Osteoblast (primary cell): ENCODE data around the gene BCL11B. TPM values are rescaled to one million over a fixed set of nuclear protein-coding genes. Genes with fewer than 3 reads are reported as not detected.

ENCODE experiments used
- DNase-seq: peaks from one replicate; pipeline ENCODE4 v3.0.0; 2011; ENCODE audit warnings: low spot score, mixed read lengths; ENCODE audit not compliant: insufficient read length; ENCODE audit errors: missing footprints
- H2AFZ ChIP-seq: 2 replicates; pipeline ENCODE4 v1.6.0; 2011; ENCODE audit warnings: mild to moderate bottlenecking, low read length
- H3K27ac ChIP-seq: 2 replicates; pipeline ENCODE4 v1.5.1; 2011; ENCODE audit warnings: mild to moderate bottlenecking, low read depth, low read length, moderate library complexity
- H3K27me3 ChIP-seq: 2 replicates; pipeline ENCODE4 v1.6.0; 2012; ENCODE audit warnings: mild to moderate bottlenecking, control low read depth, inconsistent platforms, low read length, moderate library complexity; ENCODE audit not compliant: insufficient read depth
- H3K36me3 ChIP-seq: 2 replicates; pipeline ENCODE4 v1.5.1; 2011; ENCODE audit warnings: mild to moderate bottlenecking, low read length, control low read depth, moderate library complexity; ENCODE audit not compliant: insufficient read depth
- H3K4me1 ChIP-seq: 2 replicates; pipeline ENCODE4 v1.5.1; 2011; ENCODE audit warnings: mild to moderate bottlenecking, low read length, control low read depth, moderate library complexity; ENCODE audit not compliant: insufficient read depth
- H3K4me2 ChIP-seq: 2 replicates; pipeline ENCODE4 v1.6.0; 2011; ENCODE audit warnings: mild to moderate bottlenecking, low read length; ENCODE audit not compliant: insufficient read depth
- H3K4me3 ChIP-seq: fragments of 200-600 bp; sonication (generic); 3 replicates; pipeline ENCODE4 v1.5.1; 2012; ENCODE audit warnings: mild to moderate bottlenecking, low read length, inconsistent platforms; ENCODE audit not compliant: insufficient read depth
- H3K79me2 ChIP-seq: 2 replicates; pipeline ENCODE4 v1.6.0; 2012; ENCODE audit warnings: mild to moderate bottlenecking, low read length, control low read depth, inconsistent platforms; ENCODE audit not compliant: insufficient read depth
- H3K9me3 ChIP-seq: 2 replicates; pipeline ENCODE4 v1.5.1; 2011; ENCODE audit warnings: low read depth, low read length, control low read depth
- H4K20me1 ChIP-seq: 2 replicates; pipeline ENCODE4 v1.6.0; 2012; ENCODE audit warnings: mild to moderate bottlenecking, low read length, control low read depth; ENCODE audit not compliant: insufficient read depth
- CTCF ChIP-seq: IDR thresholded peaks from 2 replicates; pipeline ENCODE4 v1.5.1; 2011; ENCODE audit warnings: mild to moderate bottlenecking, low read depth, low read length, moderate library complexity; ENCODE audit errors: extremely low read depth
- total RNA-seq: library from RNA; depleted of rRNA; stranded (reverse); fragments of >200 nt; gene quantifications from 2 replicates; pipeline ENCODE4 v1.2.3, GENCODE V29; 2012

The BCL11B gene
- total RNA-seq, 1 donor: 0.36 TPM

GRCh38 chr14:99120526-99121318, 151.3 kb downstream of the BCL11B start:
- Histone ChIP-seq H3K36me3 (no peaks in the 10 kb centered on the region), H3K27ac (no peak overlapping the region), H3K79me2 (no peaks in the 10 kb centered on the region), H3K9me3 (no peaks in the 10 kb centered on the region), H3K4me3 (no peak overlapping the region), H2AFZ (no peak overlapping the region), H3K4me1 (no peaks in the 10 kb centered on the region), H3K27me3 (no peaks in the 10 kb centered on the region), H3K4me2 (no peak overlapping the region), H4K20me1 (no peaks in the 10 kb centered on the region)
- DNase-seq: no peak
- no peak for TF ChIP-seq CTCF

GRCh38 chr14:99119554-99120525, 152.2 kb downstream of the BCL11B start:
- DNase-seq: no peak
- H3K9me3 ChIP-seq: no peaks in the 10 kb centered on the region
- no peak overlapping the region for H3K4me3 ChIP-seq
- no peak overlapping the region for H3K4me2 ChIP-seq
- H3K27me3 ChIP-seq: no peaks in the 10 kb centered on the region
- no peaks in the 10 kb centered on the region for H3K4me1 ChIP-seq
- no peak overlapping the region for H2AFZ ChIP-seq
- no peak for TF ChIP-seq CTCF
- no peaks in the 10 kb centered on the region for H3K79me2 ChIP-seq
- H3K27ac ChIP-seq: no peak overlapping the region
- no peaks in the 10 kb centered on the region for H3K36me3 ChIP-seq
- H4K20me1 ChIP-seq: no peaks in the 10 kb centered on the region

Other genes starting within 250 kb of the BCL11B start
- 58.6 and 65.1 TPM in 2 replicates for gene SETD3, start 208.7 kb upstream of the BCL11B start, total RNA-seq
- 28.6 and 35.4 TPM in 2 replicates for gene CCNK, start 209.2 kb upstream of the BCL11B start, total RNA-seq